Naive B cell (primary cell): ENCODE results near the gene SCN2B. TPM values are rescaled to one million over a fixed set of nuclear protein-coding genes. Genes with fewer than 3 reads are reported as not detected.
"Not testable (repeated sequence)": the region's sequence is repeated elsewhere in the genome, so short reads cannot be mapped to it uniquely, and the experiment has no call there.

Experiments used
- ATAC-seq, 2 donors: fragments of 150-1000 bp; cut with Tn5 transposase; 2 replicates each; pipeline ENCODE4 v1.10.0; 2021; ENCODE audit warnings: low read depth in 2 of 2, mild to moderate bottlenecking in 2 of 2, moderate library complexity in 2 of 2
- DNase-seq: peaks from one replicate; pipeline ENCODE4 v3.0.0; 2022
- H3K27ac Mint-ChIP-seq, 6 donors: one replicate each; pipeline ENCODE4 v1.8.0; 2020 to 2022; ENCODE audit warnings: mild to moderate bottlenecking in 6 of 6, mixed read lengths in 6 of 6, moderate library complexity in 5 of 6, inconsistent platforms in 2 of 6
- H3K27me3 Mint-ChIP-seq, 3 donors: one replicate each; pipeline ENCODE4 v1.8.0; 2021 to 2022; ENCODE audit warnings: mixed read lengths in 3 of 3, mild to moderate bottlenecking in 1 of 3
- H3K36me3 Mint-ChIP-seq, 2 donors: one replicate each; pipeline ENCODE4 v1.8.0; 2020 to 2022; ENCODE audit warnings: mixed read lengths in 2 of 2, inconsistent platforms in 1 of 2, mild to moderate bottlenecking in 1 of 2
- H3K4me1 Mint-ChIP-seq, 3 donors: one replicate each; pipeline ENCODE4 v1.8.0; 2020 to 2022; ENCODE audit warnings: mixed read lengths in 3 of 3, inconsistent platforms in 1 of 3, mild to moderate bottlenecking in 1 of 3, moderate library complexity in 1 of 3
- H3K4me3 Mint-ChIP-seq, 8 donors: one replicate each; pipeline ENCODE4 v1.8.0; 2020 to 2022; ENCODE audit warnings: mild to moderate bottlenecking in 8 of 8, mixed read lengths in 8 of 8, moderate library complexity in 8 of 8, inconsistent platforms in 2 of 8
- H3K9me3 Mint-ChIP-seq, 7 donors: one replicate each; pipeline ENCODE4 v1.8.0; 2020 to 2022; ENCODE audit warnings: mixed read lengths in 7 of 7, mild to moderate bottlenecking in 5 of 7, inconsistent platforms in 2 of 7, moderate library complexity in 1 of 7
- polyA plus RNA-seq, 6 donors: library from polyadenylated mRNA; unstranded; fragments of 300-500 nt; fragmentation: Illumina TruSeq; gene quantifications; one replicate each; pipeline ENCODE4 v1.2.3, GENCODE V29; 2021; ENCODE audit warnings: low read depth in 6 of 6

Gene SCN2B
- polyA plus RNA-seq, 6 donors from 2014 or later, result not detected

DNA sequence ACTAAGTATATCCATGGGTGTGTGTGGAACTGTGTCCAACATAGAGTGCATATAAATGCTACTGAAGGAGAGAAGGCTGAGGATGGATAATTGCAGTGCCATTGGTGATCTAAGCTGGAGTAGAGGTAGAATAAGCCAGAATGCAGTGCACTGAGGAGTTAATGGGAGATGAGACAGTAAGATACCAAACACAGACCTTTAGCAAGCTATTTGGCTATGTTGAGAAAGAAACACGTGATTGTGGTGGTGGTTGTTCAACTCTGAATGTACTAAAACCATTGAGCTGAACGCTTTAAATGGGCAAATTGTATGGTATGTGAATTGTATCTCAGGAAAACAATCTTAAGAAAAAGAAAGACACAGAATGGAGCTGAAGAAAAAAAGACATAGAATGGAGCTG, 25.5 kb upstream of the SCN2B start:
- H3K27ac Mint-ChIP-seq, result no peak overlapping the region
- DNase-seq (no peak), ATAC-seq (no peak)
- peaks cover 8 to 16% (median 12%) of the 10 kb centered on the region in 3 donors for H3K4me1 Mint-ChIP-seq
- no peaks in the 10 kb centered on the region for H3K36me3 Mint-ChIP-seq
- H3K27me3 Mint-ChIP-seq, result peaks cover 0 to 5% (median 4%) of the 10 kb centered on the region in 3 donors
- no peak overlapping the region for H3K4me3 Mint-ChIP-seq
- H3K9me3 Mint-ChIP-seq, result peaks cover 0 to 3% (median 0%) of the 10 kb centered on the region in 7 donors

DNA sequence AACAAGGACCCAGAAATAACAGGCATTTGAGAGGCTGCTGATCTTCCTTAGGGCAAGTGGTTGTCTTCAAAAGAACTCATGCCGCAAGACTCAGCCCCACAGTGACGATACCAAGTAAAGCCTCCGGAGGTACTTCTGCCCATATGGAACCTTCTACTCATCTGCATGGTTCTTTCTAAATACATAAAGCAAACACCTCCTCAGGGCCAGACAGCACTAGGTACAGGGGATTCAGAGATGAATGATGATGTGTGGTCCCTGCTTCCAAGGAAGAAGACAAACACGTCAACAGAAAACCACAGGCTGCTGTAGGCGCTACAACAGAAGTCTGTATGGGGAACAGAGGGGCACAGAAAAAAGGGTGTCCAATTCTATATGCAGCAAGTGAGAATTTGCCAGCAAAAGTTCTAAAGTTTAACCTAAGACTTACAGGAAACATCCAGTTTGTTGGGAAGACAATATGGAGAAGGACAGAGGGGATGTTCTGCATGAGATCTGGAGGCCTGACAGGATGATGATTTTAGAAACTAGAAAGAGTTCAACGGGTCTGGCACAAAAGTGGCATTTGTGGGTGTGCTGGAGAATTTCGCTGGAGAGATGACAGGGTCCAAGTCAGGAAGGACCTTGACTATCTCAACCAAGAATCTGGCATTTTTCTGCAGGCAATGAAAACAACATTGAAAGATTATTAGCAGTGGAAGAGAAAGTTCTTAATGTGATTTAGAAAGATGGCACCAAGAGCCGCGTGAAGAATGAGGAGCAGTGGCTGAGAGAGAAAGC, 24.7 kb upstream of the SCN2B start:
- Mint-ChIP-seq H3K27me3 (peaks cover 0 to 5% (median 2%) of the 10 kb centered on the region in 3 donors), H3K4me1 (peaks cover 1 to 7% (median 3%) of the 10 kb centered on the region in 3 donors), H3K36me3 (no peaks in the 10 kb centered on the region), H3K9me3 (peaks cover 0 to 1% (median 0%) of the 10 kb centered on the region in 7 donors), H3K4me3 (no peak overlapping the region), H3K27ac (no peak overlapping the region)
- ATAC-seq (no peak), DNase-seq (no peak)

- Mint-ChIP-seq H3K4me3 (peak overlapping the region in 1 of 8 donors; percentile 7), H3K9me3 (no peaks in the 10 kb centered on the region), H3K27ac (no peak overlapping the region), H3K4me1 (peaks cover 0 to 3% (median 0%) of the 10 kb centered on the region in 3 donors), H3K36me3 (no peaks in the 10 kb centered on the region), H3K27me3 (peaks cover 0 to 4% (median 0%) of the 10 kb centered on the region in 3 donors)
- ATAC-seq, result no peak
- DNase-seq, result no peak
Observed at GRCh38 chr11:118200497-118200896, 24.1 kb upstream of the SCN2B start.

- Mint-ChIP-seq H3K4me1 (peaks cover 0 to 3% (median 0%) of the 10 kb centered on the region in 3 donors), H3K27ac (no peak overlapping the region), H3K4me3 (no peak overlapping the region), H3K36me3 (no peaks in the 10 kb centered on the region), H3K27me3 (peaks cover 0 to 4% (median 0%) of the 10 kb centered on the region in 3 donors), H3K9me3 (no peaks in the 10 kb centered on the region)
- DNase-seq, result no peak
- ATAC-seq, result no peak
Observed at GRCh38 chr11:118199135-118199534, 22.7 kb upstream of the SCN2B start.

- Mint-ChIP-seq H3K4me1 (peaks cover 0 to 3% (median 0%) of the 10 kb centered on the region in 3 donors), H3K9me3 (peaks cover 0 to 1% (median 0%) of the 10 kb centered on the region in 7 donors), H3K27ac (peak overlapping the region in 1 of 6 donors; percentile 49), H3K36me3 (no peaks in the 10 kb centered on the region), H3K4me3 (peak overlapping the region in 5 of 8 donors; percentile 10 to 69 (median 49)), H3K27me3 (peaks cover 0 to 4% (median 0%) of the 10 kb centered on the region in 3 donors)
- ATAC-seq (peak; percentile 84 to 92), DNase-seq (peak; percentile 73)
Observed at GRCh38 chr11:118198370-118198769, 21.9 kb upstream of the SCN2B start.

DNA sequence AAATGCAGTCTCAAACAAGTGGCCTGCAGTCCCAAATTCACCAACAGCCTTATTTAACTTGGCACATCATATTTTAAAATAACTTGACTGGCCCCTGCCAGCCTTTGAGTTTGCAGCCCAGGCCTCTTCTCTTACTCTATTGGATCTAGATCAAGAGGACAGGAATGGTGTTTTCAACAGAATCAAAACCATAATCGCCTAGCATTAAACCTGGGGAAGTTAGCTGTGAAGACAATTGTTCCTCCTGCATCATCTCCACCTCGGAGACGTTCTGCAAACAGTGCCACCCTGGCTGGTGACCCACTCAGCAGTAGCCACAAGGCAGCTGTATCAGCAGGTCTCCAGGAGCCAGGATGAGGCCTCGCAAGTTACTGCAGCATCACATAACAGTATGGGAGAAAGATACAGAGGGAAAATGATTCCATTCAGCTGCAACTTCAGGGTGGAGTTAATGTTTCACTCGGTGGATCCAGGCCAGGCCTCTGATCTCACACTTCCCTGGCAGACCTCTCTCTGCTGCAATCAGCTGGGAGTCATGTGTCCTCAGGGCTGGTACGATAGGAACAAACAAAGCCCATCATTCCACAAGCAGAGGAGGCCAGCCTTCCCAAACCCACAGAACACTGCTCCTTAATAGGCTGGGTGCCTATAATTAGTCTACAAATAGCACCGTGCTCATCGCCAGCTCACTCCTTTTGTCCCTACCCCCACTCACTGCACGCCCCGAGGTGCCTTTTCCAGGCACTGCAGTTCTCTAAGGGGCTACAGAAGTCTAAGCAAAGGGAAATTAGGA, 18.6 kb upstream of the SCN2B start:
- H3K4me3 Mint-ChIP-seq, result no peak overlapping the region
- peaks cover 5 to 13% (median 8%) of the 10 kb centered on the region in 3 donors for H3K27me3 Mint-ChIP-seq
- H3K27ac Mint-ChIP-seq, result no peak overlapping the region
- ATAC-seq (no peak), DNase-seq (no peak)
- H3K36me3 Mint-ChIP-seq, result peaks cover 0 to 8% of the 10 kb centered on the region in 2 donors
- H3K9me3 Mint-ChIP-seq, result peaks cover 0 to 25% (median 18%) of the 10 kb centered on the region in 7 donors
- peaks cover 0 to 3% (median 0%) of the 10 kb centered on the region in 3 donors for H3K4me1 Mint-ChIP-seq

DNA sequence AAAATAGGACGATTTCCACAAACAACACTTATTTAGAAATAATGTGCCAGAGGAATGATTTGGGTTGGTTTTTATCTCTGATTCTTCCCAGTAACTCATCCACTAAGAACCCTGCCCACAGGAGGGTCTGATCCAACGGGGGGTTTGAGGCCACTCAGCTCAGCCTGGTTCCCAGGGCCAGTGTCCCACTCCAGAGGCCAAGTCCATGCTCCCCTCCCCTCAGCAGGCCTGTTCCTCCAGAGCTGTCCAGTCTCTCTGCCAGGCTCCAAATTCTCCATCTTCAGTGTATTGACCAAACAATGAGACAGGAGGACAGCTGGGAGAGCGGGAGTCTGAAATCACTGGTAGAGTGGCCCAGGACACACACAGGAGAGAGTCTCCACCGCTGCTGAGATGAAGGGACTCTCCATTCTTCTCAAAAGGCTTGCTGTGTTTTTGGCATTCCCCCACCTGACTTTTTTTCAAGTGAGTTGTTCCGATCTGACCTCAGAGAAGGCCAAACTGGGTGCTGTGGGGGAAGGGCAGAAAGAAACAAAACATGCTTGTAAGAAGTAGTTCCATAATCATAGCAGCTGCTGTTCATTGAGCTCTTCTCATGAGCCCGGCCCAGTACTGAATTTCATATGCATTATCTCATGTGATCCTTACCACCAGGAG, 17.6 kb upstream of the SCN2B start:
- H3K4me1 Mint-ChIP-seq, result peaks cover 0 to 3% (median 0%) of the 10 kb centered on the region in 3 donors
- H3K27ac Mint-ChIP-seq, result no peak overlapping the region
- peaks cover 0 to 25% (median 18%) of the 10 kb centered on the region in 7 donors for H3K9me3 Mint-ChIP-seq
- ATAC-seq (no peak), DNase-seq (no peak)
- H3K36me3 Mint-ChIP-seq, result peaks cover 0 to 8% of the 10 kb centered on the region in 2 donors
- peaks cover 13 to 23% (median 18%) of the 10 kb centered on the region in 3 donors for H3K27me3 Mint-ChIP-seq
- no peak overlapping the region for H3K4me3 Mint-ChIP-seq

DNA sequence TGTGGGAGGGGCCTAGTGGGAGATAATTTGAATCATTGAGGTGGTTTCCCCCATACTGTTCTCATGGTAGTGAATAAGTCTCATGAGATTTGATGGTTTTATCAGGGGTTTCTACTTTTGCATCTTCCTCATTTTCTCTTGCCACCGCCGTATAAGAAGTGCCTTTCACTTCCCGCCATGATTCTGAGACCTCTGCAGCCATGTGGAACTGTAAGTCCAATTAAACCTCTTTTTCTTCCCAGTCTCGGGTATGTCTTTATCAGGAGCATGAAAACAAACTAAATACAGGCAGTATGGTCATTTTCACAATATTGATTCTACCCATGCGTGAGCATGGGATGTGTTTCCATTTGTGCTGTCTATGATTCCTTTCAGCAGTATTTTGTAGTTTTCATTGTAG, 16.4 kb upstream of the SCN2B start:
- not testable (repeated sequence) for H3K4me1 Mint-ChIP-seq, H3K4me3 Mint-ChIP-seq, ATAC-seq, H3K36me3 Mint-ChIP-seq, DNase-seq
- Mint-ChIP-seq H3K27ac (peak overlapping the region in 1 of 6 donors; percentile 2), H3K27me3 (peaks cover 19 to 32% (median 30%) of the 10 kb centered on the region in 3 donors), H3K9me3 (peaks cover 0 to 25% (median 18%) of the 10 kb centered on the region in 7 donors)

GRCh38 chr11:118190942-118191506, 14.6 kb upstream of the SCN2B start:
- H3K4me1 Mint-ChIP-seq, ATAC-seq, H3K27ac Mint-ChIP-seq, DNase-seq, H3K36me3 Mint-ChIP-seq: not testable (repeated sequence)
- Mint-ChIP-seq H3K27me3 (peaks cover 20 to 46% (median 43%) of the 10 kb centered on the region in 3 donors), H3K4me3 (peak overlapping the region in 1 of 8 donors; percentile 5), H3K9me3 (peaks cover 0 to 25% (median 18%) of the 10 kb centered on the region in 7 donors)

DNA sequence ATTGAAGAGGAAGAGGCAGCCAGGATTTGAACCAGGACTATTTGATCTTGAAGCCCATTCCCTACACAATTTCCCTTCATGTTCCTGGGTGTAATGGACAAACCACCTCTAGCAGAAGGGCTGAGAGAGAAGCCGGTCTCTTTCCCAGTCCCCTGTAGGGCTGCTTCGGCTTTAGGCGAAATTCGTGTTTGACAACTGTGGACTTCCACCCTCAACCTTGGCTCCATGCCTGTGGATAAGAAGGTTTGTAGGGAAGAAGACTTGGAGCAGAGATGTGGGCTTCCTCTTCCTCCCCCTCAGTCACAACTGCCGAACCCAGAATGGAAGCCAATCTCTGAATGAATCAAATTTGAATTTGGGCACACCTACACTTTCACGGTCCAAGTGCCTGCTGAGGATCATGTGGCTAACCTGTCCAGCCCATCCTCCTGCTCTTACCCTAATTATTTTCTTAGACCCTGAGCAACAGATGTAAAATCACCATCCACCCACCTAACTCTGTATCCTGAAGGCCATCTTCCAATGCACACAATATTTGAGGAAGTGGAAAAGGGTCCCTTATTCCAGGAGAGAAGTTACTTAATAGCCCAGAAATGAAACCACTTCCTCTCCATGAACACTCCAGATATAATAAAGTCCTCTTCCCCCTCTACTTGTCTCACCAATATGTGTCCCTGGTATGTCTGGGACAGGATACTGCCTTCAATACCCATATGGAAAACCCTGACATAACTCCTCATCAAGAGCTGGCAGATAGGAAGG, 10.1 kb upstream of the SCN2B start:
- no peak for ATAC-seq
- peaks cover 0 to 16% (median 8%) of the 10 kb centered on the region in 7 donors for H3K9me3 Mint-ChIP-seq

DNA sequence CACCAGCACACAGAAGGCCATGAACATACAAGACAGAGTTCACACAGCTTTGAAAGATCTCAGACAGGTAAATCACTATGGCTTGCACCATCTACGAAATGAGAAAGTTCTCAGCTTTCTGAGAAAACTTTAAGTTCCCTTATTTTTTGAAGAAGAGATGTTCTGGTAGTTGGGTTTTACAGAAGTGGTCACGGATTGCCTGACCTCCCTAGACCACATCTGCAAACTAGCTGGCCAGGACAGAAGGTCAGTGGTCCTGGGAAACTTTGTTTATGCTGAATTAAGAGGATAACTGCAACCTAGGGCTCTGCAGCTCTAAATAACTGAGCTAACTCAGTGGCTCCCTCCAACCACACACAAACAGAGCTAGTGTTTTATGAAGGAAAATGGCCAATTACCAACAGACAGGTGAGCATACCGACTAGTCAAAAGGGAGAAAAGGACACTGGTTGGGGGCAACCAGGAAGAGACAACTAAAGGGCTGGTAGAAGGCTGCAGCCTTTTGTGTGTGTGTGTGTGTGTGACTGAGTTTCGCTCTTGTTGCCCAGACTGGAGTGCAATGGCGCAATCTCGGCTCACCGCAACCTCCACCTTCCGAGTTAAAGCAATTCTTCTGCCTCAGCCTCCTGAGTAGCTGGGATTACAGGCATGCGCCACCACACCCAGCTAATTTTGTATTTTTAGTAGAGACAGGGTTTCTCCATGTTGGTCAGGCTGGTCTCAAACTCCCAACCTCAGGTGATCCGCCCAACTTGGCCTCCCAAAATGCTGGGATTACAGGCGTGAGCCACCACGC, 8.5 kb upstream of the SCN2B start:
- H3K9me3 Mint-ChIP-seq, result peaks cover 0 to under 1% (median 0%) of the 10 kb centered on the region in 7 donors
- H3K4me3 Mint-ChIP-seq, result no peak overlapping the region
- H3K27ac Mint-ChIP-seq, result no peak overlapping the region
- peaks cover 30 to 65% (median 44%) of the 10 kb centered on the region in 3 donors for H3K27me3 Mint-ChIP-seq
- no peaks in the 10 kb centered on the region for H3K36me3 Mint-ChIP-seq
- DNase-seq (no peak), ATAC-seq (no peak)
- no peaks in the 10 kb centered on the region for H3K4me1 Mint-ChIP-seq

More for the DNA sequence above, 10.1 kb upstream of the SCN2B start:
- peaks cover 0 to 3% of the 10 kb centered on the region in 2 donors for H3K36me3 Mint-ChIP-seq
- H3K4me3 Mint-ChIP-seq, result no peak overlapping the region
- H3K27me3 Mint-ChIP-seq, result peaks cover 32 to 63% (median 50%) of the 10 kb centered on the region in 3 donors
- H3K4me1 Mint-ChIP-seq, result no peaks in the 10 kb centered on the region
- no peak for DNase-seq
- H3K27ac Mint-ChIP-seq, result no peak overlapping the region
